HCT116 (cell line): ENCODE results near the gene PATE3. TPM values are rescaled to one million over a fixed set of nuclear protein-coding genes. Genes with fewer than 3 reads are reported as not detected.

Experiments
- ATAC-seq: fragments of 200-7000 bp; cut with Tn5 transposase; 2 replicates; pipeline ENCODE4 v1.9.1; 2020; ENCODE audit warnings: mild to moderate bottlenecking, moderate library complexity
- BruUV-seq: library from RNA; stranded (reverse); fragments of 400-500 nt; replicated peaks from 2 replicates; lab custom pipeline; 2021; lab: Mats Ljungman, UMichigan
- CTCF ChIA-PET: fragments of 300-600 bp; sonication (Branson Sonifier 250); formaldehyde crosslinking; loops from one replicate; lab custom pipeline; 2021; ENCODE audit warnings: antibody characterized with exemption; lab: Charles Lee
- POLR2A ChIA-PET: fragments of 300-600, 350-600 bp; sonication (Branson Sonifier 250); formaldehyde crosslinking; loops from one replicate; lab custom pipeline; 2021; ENCODE audit warnings: antibody characterized with exemption; lab: Charles Lee
- RAD21 ChIA-PET, 2 experiments: fragments of 300-600 bp; sonication (Branson Sonifier 250); formaldehyde crosslinking; loops; one replicate each; lab custom pipeline; 2023; ENCODE audit warnings: low total read pairs in 2 of 2; ENCODE audit not compliant: uncharacterized antibody in 2 of 2, unreplicated experiment in 2 of 2, low non-redundant PET in 1 of 2; lab: Charles Lee
- DNase-seq: peaks from one replicate; pipeline ENCODE4 v3.0.0-alpha.2; 2010; ENCODE audit warnings: low read depth, low spot score
- H2AFZ ChIP-seq: fragments of 200-600 bp; shearing (Covaris generic), sonication (generic); 2 replicates; pipeline ENCODE4 v1.6.1; 2017; ENCODE audit warnings: low read depth, mixed run types, mixed read lengths, antibody characterized with exemption, low read length; ENCODE audit not compliant: poor library complexity, severe bottlenecking
- H3K27ac ChIP-seq: 2 replicates; pipeline ENCODE4 v1.5.1; 2012; ENCODE audit warnings: low read depth, low read length
- H3K27me3 ChIP-seq: fragments of 200-600 bp; sonication (generic); 2 replicates; pipeline ENCODE4 v1.6.1; 2016; ENCODE audit warnings: mixed run types, low read length, mixed read lengths; ENCODE audit not compliant: insufficient read depth
- H3K36me3 ChIP-seq, 2 experiments: fragments of 200-500 bp in 1 of 2; fragments of 200-600 bp in 1 of 2; sonication (Bioruptor generic) in 1 of 2; sonication (generic) in 1 of 2; 2 replicates each; pipeline versions ENCODE4 v1.5.1 to v1.6.1; 2014 to 2016; ENCODE audit warnings: low read length in 2 of 2, inconsistent platforms in 1 of 2, mixed read lengths in 1 of 2, mixed run types in 1 of 2; ENCODE audit not compliant: insufficient read depth in 2 of 2, control insufficient read depth in 1 of 2
- H3K4me1 ChIP-seq, 2 experiments: fragments of 200-600 bp in 1 of 2; sonication (generic) in 1 of 2; 2 replicates each; pipeline versions ENCODE4 v1.5.1 to v1.6.1; 2012 to 2017; ENCODE audit warnings: low read length in 2 of 2, inconsistent platforms in 1 of 2, mild to moderate bottlenecking in 1 of 2, mixed read lengths in 1 of 2, mixed run types in 1 of 2, moderate library complexity in 1 of 2; ENCODE audit not compliant: insufficient read depth in 2 of 2, control insufficient read depth in 1 of 2
- H3K4me2 ChIP-seq: fragments of 200-600 bp; sonication (generic); 2 replicates; pipeline ENCODE4 v1.6.1; 2017; ENCODE audit warnings: mixed run types, low read length, mixed read lengths
- H3K4me3 ChIP-seq, 2 experiments: fragments of 200-600 bp in 1 of 2; sonication (generic) in 1 of 2; replicated peaks in 1 of 2; 2 replicates each; pipeline ENCODE4 v1.5.1; 2011 to 2016; ENCODE audit warnings: low read length in 2 of 2, control low read depth in 1 of 2, low read depth in 1 of 2, mild to moderate bottlenecking in 1 of 2, mixed read lengths in 1 of 2, mixed run types in 1 of 2
- H3K79me2 ChIP-seq: fragments of 200-600 bp; sonication (generic); 2 replicates; pipeline ENCODE4 v1.6.1; 2017; ENCODE audit warnings: mild to moderate bottlenecking, mixed run types, low read length, moderate library complexity, mixed read lengths; ENCODE audit not compliant: insufficient read depth
- H3K9ac ChIP-seq: fragments of 200-600 bp; sonication (generic); 2 replicates; pipeline ENCODE4 v1.6.1; 2016; ENCODE audit warnings: low read length, mixed read lengths
- H3K9me2 ChIP-seq: fragments of 200-600 bp; sonication (generic), shearing (Covaris generic); 2 replicates; pipeline ENCODE4 v1.6.1; 2017; ENCODE audit warnings: mixed run types, mild to moderate bottlenecking, moderate library complexity; ENCODE audit not compliant: insufficient read depth
- H3K9me3 ChIP-seq, 2 experiments: fragments of 200-500 bp in 1 of 2; fragments of 200-600 bp in 1 of 2; sonication (Bioruptor generic) in 1 of 2; sonication (generic) in 1 of 2; 2 replicates each; pipeline ENCODE4 v1.6.1; 2014 to 2017; ENCODE audit warnings: low read length in 2 of 2, mixed read lengths in 2 of 2, inconsistent platforms in 1 of 2, low read depth in 1 of 2, mild to moderate bottlenecking in 1 of 2, mixed run types in 1 of 2, moderate library complexity in 1 of 2; ENCODE audit not compliant: control insufficient read depth in 1 of 2, insufficient read depth in 1 of 2
- H4K20me1 ChIP-seq: fragments of 200-600 bp; sonication (generic), shearing (Covaris generic); 2 replicates; pipeline ENCODE4 v1.6.1; 2017; ENCODE audit warnings: mixed run types, mild to moderate bottlenecking, moderate library complexity; ENCODE audit not compliant: insufficient read depth
- CBX3 ChIP-seq: IDR thresholded peaks from 2 replicates; pipeline ENCODE4 v1.6.1; 2012; ENCODE audit warnings: low read depth
- CEBPB ChIP-seq: IDR thresholded peaks from 2 replicates; pipeline ENCODE4 v1.6.1; 2012; ENCODE audit warnings: low read depth
- EGR1 ChIP-seq: IDR thresholded peaks from 2 replicates; pipeline ENCODE4 v1.6.1; 2012; ENCODE audit warnings: low read depth
- POLR2A ChIP-seq: IDR thresholded peaks from 2 replicates; pipeline ENCODE4 v1.7.0; 2011; ENCODE audit warnings: borderline replicate concordance; ENCODE audit not compliant: insufficient read depth, insufficient read length; ENCODE audit errors: extremely low read depth
- SRF ChIP-seq: IDR thresholded peaks from 2 replicates; pipeline ENCODE4 v1.6.1; 2012; ENCODE audit warnings: low read depth
- TCF7L2 ChIP-seq: IDR thresholded peaks from 2 replicates; pipeline ENCODE4 v1.7.0; 2011; ENCODE audit warnings: borderline replicate concordance, inconsistent platforms; ENCODE audit not compliant: insufficient read depth, insufficient read length; ENCODE audit errors: extremely low read depth
- YY1 ChIP-seq: IDR thresholded peaks from 2 replicates; pipeline ENCODE4 v1.6.1; 2011; ENCODE audit warnings: low read length, low read depth, moderate library complexity, mild to moderate bottlenecking; ENCODE audit not compliant: insufficient replicate concordance; ENCODE audit errors: extremely low read depth
- ZFX ChIP-seq: fragments of 450-650 bp; IDR thresholded peaks from 2 replicates; pipeline ENCODE4 v1.6.1; 2017
- intact Hi-C: fragments of 100-400 bp; cut with micrococcal nuclease; formaldehyde crosslinking; loops from 2 replicates; pipeline ENCODE4 v1.10.0; 2022
- total RNA-seq: library from RNA; stranded (reverse); gene quantifications from one replicate; pipeline ENCODE4 v1.2.1, GENCODE V29; 2021; ENCODE audit not compliant: unreplicated experiment
- TF ChIP-seq, protein P1 (sequence below): IDR thresholded peaks from 2 replicates; pipeline ENCODE4 v1.6.1; 2012
- TF ChIP-seq, protein P2 (sequence below): IDR thresholded peaks from 2 replicates; pipeline ENCODE4 v1.6.1; 2011; ENCODE audit warnings: mild to moderate bottlenecking, low read length, moderate library complexity; ENCODE audit not compliant: insufficient replicate concordance; ENCODE audit errors: extremely low read depth

PATE3 gene
- total RNA-seq, 1 experiment from 2014 or later, result not detected

DNA sequence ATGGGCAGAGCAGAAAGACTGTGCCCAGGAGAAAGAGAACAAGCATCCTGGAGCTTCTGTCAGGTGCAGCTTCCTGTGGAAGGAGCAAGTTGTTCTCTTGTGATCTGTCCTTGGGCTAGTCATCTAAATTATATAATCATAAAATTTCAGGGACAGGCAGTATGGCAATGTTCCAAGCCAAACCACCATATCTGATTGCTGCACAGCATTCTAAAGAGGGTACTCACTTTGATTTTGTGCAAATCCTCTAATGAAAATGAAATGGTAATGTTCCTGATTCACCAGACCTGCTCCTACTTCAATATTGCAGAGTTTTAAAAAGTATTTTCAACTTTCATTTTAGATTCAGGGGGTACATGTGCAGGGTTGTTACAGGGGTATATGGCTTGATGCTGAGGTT is 9.2 kb upstream of the PATE3 start, which contains the start of gene PATE2:
PATE2 (minus strand) TSS at position 101 of the 400 bp plus-strand sequence; CDS start at position 46, 55 bp downstream.
- no peak for DNase-seq
- H3K9me2 ChIP-seq, result no peaks in the 10 kb centered on the region
- no peaks in the 10 kb centered on the region for H3K9me3 ChIP-seq
- no peak for ATAC-seq
- BruUV-seq, result no TSS peak
- H3K27ac ChIP-seq, result no peak within 1 kb of the TSS
- no peaks in the 10 kb centered on the region for H3K36me3 ChIP-seq
- no peaks in the 10 kb centered on the region for H3K79me2 ChIP-seq
- H3K4me3 ChIP-seq, result no peak within 1 kb of the TSS
- ChIA-PET CTCF (no interaction called here), RAD21 (no interaction called here), POLR2A (no interaction called here)
- TF ChIP-seq EGR1 (no peak), TCF7L2 (no peak), CEBPB (no peak), SRF (no peak), YY1 (no peak), CBX3 (no peak), ZFX (no peak), POLR2A (no peak)
- TF ChIP-seq, protein P1, sequence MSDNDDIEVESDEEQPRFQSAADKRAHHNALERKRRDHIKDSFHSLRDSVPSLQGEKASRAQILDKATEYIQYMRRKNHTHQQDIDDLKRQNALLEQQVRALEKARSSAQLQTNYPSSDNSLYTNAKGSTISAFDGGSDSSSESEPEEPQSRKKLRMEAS, result no peak
- TF ChIP-seq, protein P2, sequence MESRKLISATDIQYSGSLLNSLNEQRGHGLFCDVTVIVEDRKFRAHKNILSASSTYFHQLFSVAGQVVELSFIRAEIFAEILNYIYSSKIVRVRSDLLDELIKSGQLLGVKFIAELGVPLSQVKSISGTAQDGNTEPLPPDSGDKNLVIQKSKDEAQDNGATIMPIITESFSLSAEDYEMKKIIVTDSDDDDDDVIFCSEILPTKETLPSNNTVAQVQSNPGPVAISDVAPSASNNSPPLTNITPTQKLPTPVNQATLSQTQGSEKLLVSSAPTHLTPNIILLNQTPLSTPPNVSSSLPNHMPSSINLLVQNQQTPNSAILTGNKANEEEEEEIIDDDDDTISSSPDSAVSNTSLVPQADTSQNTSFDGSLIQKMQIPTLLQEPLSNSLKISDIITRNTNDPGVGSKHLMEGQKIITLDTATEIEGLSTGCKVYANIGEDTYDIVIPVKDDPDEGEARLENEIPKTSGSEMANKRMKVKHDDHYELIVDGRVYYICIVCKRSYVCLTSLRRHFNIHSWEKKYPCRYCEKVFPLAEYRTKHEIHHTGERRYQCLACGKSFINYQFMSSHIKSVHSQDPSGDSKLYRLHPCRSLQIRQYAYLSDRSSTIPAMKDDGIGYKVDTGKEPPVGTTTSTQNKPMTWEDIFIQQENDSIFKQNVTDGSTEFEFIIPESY, result no peak
- H3K27me3 ChIP-seq, result peaks cover 25% of the 10 kb centered on the region
- no peak within 1 kb of the TSS for H3K4me2 ChIP-seq
- intact Hi-C loops, result no loop called here
- no peak within 1 kb of the TSS for H2AFZ ChIP-seq
- no peaks in the 10 kb centered on the region for H4K20me1 ChIP-seq
- no peak within 1 kb of the TSS for H3K9ac ChIP-seq
- H3K4me1 ChIP-seq, result no peaks in the 10 kb centered on the region
